Measurements from ENCODE around the gene KCNMA1.

DNA sequence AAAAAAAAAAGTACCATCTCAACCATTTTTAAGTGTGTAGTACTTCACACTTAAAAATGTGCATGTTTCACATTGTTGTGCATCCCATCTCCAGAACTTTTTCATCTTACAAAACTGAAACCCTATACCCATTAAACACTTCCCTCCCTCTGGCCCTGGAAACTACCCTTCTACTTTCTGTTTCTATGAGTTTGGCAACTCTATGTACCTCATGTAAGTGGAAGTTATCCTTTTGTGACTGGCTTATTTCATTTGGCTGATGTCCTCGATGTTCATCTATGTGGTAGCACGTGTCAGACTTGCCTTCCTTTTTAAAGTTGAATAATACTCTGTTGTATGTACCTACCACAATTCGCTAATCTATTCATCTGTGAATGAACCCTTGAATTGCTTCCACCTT lies 12.2 kb downstream of the KCNMA1 start:
- TF ChIP-seq CTCF (IDR thresholded peaks at IDR 0.05) (no peak), POLR2AphosphoS5 (IDR thresholded peaks at IDR 0.05) (no peak), POLR2A (IDR thresholded peaks at IDR 0.05) (no peak)
